ENCODE data around the gene P2RY2. TPM values are rescaled to one million over a fixed set of nuclear protein-coding genes. Genes with fewer than 3 reads are reported as not detected.
"Not testable (repeated sequence)": the region's sequence is repeated elsewhere in the genome, so short reads cannot be mapped to it uniquely, and the experiment has no call there.

P2RY2 gene
- total and polyA plus RNA-seq, 3 experiments from 2014 or later: not detected

GRCh38 chr11:73195191-73196007 is 22.7 kb upstream of the P2RY2 start:
- Histone ChIP-seq H3K4me3 (ENCODE audit: low read length) (no peak overlapping the region), H3K4me1 (ENCODE audit: insufficient read depth, low read length) (no peaks in the 10 kb centered on the region), H3K9me3 (ENCODE audit: low read length) (no peaks in the 10 kb centered on the region), H3K36me3 (ENCODE audit: insufficient read depth, low read length) (no peaks in the 10 kb centered on the region), H3K27me3 (ENCODE audit: insufficient read depth, low read length, poor library complexity, severe bottlenecking) (no peaks in the 10 kb centered on the region), H3K27ac (ENCODE audit: low read depth, low read length) (no peak overlapping the region)
- POLR2A ChIA-PET: no interaction called here
- DNase-seq: no peak
- Mint-ChIP-seq H3K27ac (no peak overlapping the region), H3K4me3 (no peak overlapping the region), H3K4me1 (no peaks in the 10 kb centered on the region), H3K27me3 (peaks cover 0 to 4% of the 10 kb centered on the region in 2 donors), H3K36me3 (no peaks in the 10 kb centered on the region), H3K9me3 (no peaks in the 10 kb centered on the region)
- CTCF ChIA-PET: no interaction called here

- Histone ChIP-seq H3K36me3 (ENCODE audit: insufficient read depth, low read length) (no peaks in the 10 kb centered on the region), H3K27ac (ENCODE audit: low read depth, low read length) (no peak overlapping the region), H3K9me3 (ENCODE audit: low read length) (no peaks in the 10 kb centered on the region), H3K4me3 (ENCODE audit: low read length) (no peak overlapping the region), H3K4me1 (ENCODE audit: insufficient read depth, low read length) (no peaks in the 10 kb centered on the region), H3K27me3 (ENCODE audit: insufficient read depth, low read length, poor library complexity, severe bottlenecking) (no peaks in the 10 kb centered on the region)
- Mint-ChIP-seq H3K27me3 (peaks cover 0 to 4% of the 10 kb centered on the region in 2 donors), H3K9me3 (no peaks in the 10 kb centered on the region), H3K27ac (no peak overlapping the region), H3K36me3 (no peaks in the 10 kb centered on the region), H3K4me3 (no peak overlapping the region), H3K4me1 (no peaks in the 10 kb centered on the region)
- CTCF ChIA-PET: no interaction called here
- no peak for DNase-seq
- POLR2A ChIA-PET: no interaction called here
Measured at GRCh38 chr11:73196576-73196975, 21.5 kb upstream of the P2RY2 start.

GRCh38 chr11:73197348-73197747 is 20.7 kb upstream of the P2RY2 start:
- Mint-ChIP-seq H3K4me1 (no peaks in the 10 kb centered on the region), H3K36me3 (no peaks in the 10 kb centered on the region), H3K4me3 (no peak overlapping the region), H3K9me3 (no peaks in the 10 kb centered on the region), H3K27me3 (peaks cover 0 to 4% of the 10 kb centered on the region in 2 donors), H3K27ac (no peak overlapping the region)
- H3K4me1 ChIP-seq (ENCODE audit: insufficient read depth, low read length): no peaks in the 10 kb centered on the region
- DNase-seq: no peak
- no peaks in the 10 kb centered on the region for H3K36me3 ChIP-seq (ENCODE audit: insufficient read depth, low read length)
- ChIA-PET CTCF (no interaction called here), POLR2A (no interaction called here)
- H3K9me3 ChIP-seq (ENCODE audit: low read length): no peaks in the 10 kb centered on the region
- H3K27me3 ChIP-seq (ENCODE audit: insufficient read depth, low read length, poor library complexity, severe bottlenecking): no peaks in the 10 kb centered on the region
- no peak overlapping the region for H3K4me3 ChIP-seq (ENCODE audit: low read length)
- no peak overlapping the region for H3K27ac ChIP-seq (ENCODE audit: low read depth, low read length)

DNA sequence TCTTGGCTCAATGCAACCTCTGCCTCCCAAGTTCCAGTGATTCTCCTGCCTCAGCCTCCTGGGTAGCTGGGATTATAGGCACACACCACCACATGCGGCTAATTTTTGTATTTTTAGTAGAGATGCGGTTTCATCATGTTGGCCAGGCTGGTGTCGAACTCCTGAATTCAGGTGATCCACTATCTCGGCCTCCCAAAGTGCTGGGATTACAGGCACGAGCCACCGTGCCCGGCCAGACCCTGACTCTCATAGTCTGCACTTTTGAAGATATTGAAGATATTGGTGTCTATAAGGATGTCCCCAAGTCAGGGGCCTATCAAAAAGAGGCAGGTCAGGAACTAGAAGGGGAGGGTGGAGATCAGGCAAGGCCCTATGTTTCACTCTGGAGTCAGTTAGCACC is 20.3 kb upstream of the P2RY2 start:
- DNase-seq; H3K9me3 ChIP-seq (ENCODE audit: low read length); H3K36me3 Mint-ChIP-seq; H3K4me3 ChIP-seq (ENCODE audit: low read length); H3K4me1 Mint-ChIP-seq; H3K27me3 Mint-ChIP-seq; H3K27me3 ChIP-seq (ENCODE audit: insufficient read depth, low read length, poor library complexity, severe bottlenecking); POLR2A ChIA-PET; H3K4me1 ChIP-seq (ENCODE audit: insufficient read depth, low read length); H3K27ac ChIP-seq (ENCODE audit: low read depth, low read length); H3K36me3 ChIP-seq (ENCODE audit: insufficient read depth, low read length); H3K4me3 Mint-ChIP-seq; H3K9me3 Mint-ChIP-seq; CTCF ChIA-PET; H3K27ac Mint-ChIP-seq: not testable (repeated sequence)

DNA sequence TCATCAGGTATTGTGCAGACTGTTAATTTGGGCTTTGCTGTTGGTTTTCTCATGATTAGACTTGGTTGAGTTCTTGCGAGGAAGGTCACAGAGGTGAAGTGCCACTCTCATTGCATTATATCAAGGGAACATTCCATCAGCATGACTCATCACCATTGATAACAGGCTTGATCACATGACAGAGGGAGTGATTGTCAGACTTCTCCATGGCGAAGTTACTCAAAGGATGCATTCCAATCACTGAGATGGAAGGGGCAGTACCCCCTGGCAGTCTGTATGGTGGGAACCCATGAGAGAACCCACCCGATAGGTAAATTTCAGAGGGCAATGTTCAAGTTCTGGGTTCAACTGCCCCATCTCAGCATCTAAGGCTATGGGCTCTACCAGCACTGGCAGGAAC is 19.4 kb upstream of the P2RY2 start:
- Mint-ChIP-seq H3K9me3 (no peaks in the 10 kb centered on the region), H3K36me3 (no peaks in the 10 kb centered on the region), H3K27ac (no peak overlapping the region), H3K27me3 (peaks cover 5 to 10% of the 10 kb centered on the region in 2 donors), H3K4me3 (no peak overlapping the region), H3K4me1 (no peaks in the 10 kb centered on the region)
- DNase-seq: no peak
- ChIA-PET POLR2A (no interaction called here), CTCF (no interaction called here)
- H3K9me3 ChIP-seq (ENCODE audit: low read length): no peaks in the 10 kb centered on the region
- H3K4me3 ChIP-seq (ENCODE audit: low read length): no peak overlapping the region
- no peaks in the 10 kb centered on the region for H3K4me1 ChIP-seq (ENCODE audit: insufficient read depth, low read length)
- H3K27ac ChIP-seq (ENCODE audit: low read depth, low read length): no peak overlapping the region
- H3K27me3 ChIP-seq (ENCODE audit: insufficient read depth, low read length, poor library complexity, severe bottlenecking): no peaks in the 10 kb centered on the region
- no peaks in the 10 kb centered on the region for H3K36me3 ChIP-seq (ENCODE audit: insufficient read depth, low read length)

DNA sequence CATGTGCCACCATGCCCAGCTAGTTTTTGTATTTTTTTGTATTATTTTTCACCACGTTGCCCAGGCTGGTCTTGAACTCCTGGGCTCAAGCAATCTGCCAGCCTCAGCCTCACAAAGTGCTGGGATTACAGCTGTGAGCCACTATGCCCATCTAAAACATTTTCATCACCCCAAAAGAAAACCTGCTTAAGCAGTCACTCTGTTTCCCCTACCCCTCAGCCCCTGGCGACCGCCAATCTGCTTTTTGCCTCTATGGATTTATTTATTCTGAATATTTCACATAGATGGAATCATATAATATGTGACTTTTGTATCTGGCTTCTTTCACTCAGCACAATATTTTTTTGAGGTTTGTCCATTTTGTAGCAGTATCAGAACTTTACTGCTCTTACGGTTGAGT is 18.6 kb upstream of the P2RY2 start:
- H3K27ac ChIP-seq (ENCODE audit: low read depth, low read length): no peak overlapping the region
- H3K27me3 ChIP-seq (ENCODE audit: insufficient read depth, low read length, poor library complexity, severe bottlenecking): no peaks in the 10 kb centered on the region
- ChIA-PET CTCF (no interaction called here), POLR2A (no interaction called here)
- Mint-ChIP-seq H3K4me1 (no peaks in the 10 kb centered on the region), H3K4me3 (no peak overlapping the region), H3K9me3 (no peaks in the 10 kb centered on the region), H3K27ac (no peak overlapping the region), H3K27me3 (peaks cover 10 to 13% of the 10 kb centered on the region in 2 donors), H3K36me3 (no peaks in the 10 kb centered on the region)
- H3K4me1 ChIP-seq (ENCODE audit: insufficient read depth, low read length): no peaks in the 10 kb centered on the region
- no peak for DNase-seq
- H3K9me3 ChIP-seq (ENCODE audit: low read length): no peaks in the 10 kb centered on the region
- no peak overlapping the region for H3K4me3 ChIP-seq (ENCODE audit: low read length)
- H3K36me3 ChIP-seq (ENCODE audit: insufficient read depth, low read length): no peaks in the 10 kb centered on the region

GRCh38 chr11:73200256-73200655 is 17.8 kb upstream of the P2RY2 start:
- no peak overlapping the region for H3K27ac Mint-ChIP-seq
- POLR2A ChIA-PET: no interaction called here
- no peak overlapping the region for H3K4me3 Mint-ChIP-seq

GRCh38 chr11:73201249-73201648 is 16.8 kb upstream of the P2RY2 start:
- DNase-seq: no peak
- no peak overlapping the region for H3K4me3 ChIP-seq (ENCODE audit: low read length)
- CTCF ChIA-PET: interaction anchor here (1.1 kb wide), 1 partner anchor 10 kb away, joined by 3 read pairs; no protein-coding TSS in a partner anchor
- POLR2A ChIA-PET: no interaction called here
- no peak overlapping the region for H3K4me3 Mint-ChIP-seq
- no peak overlapping the region for H3K27ac ChIP-seq (ENCODE audit: low read depth, low read length)
- no peaks in the 10 kb centered on the region for H3K36me3 ChIP-seq (ENCODE audit: insufficient read depth, low read length)
- no peaks in the 10 kb centered on the region for H3K9me3 Mint-ChIP-seq
- no peaks in the 10 kb centered on the region for H3K4me1 Mint-ChIP-seq
- no peaks in the 10 kb centered on the region for H3K4me1 ChIP-seq (ENCODE audit: insufficient read depth, low read length)
- H3K9me3 ChIP-seq (ENCODE audit: low read length): no peaks in the 10 kb centered on the region
- no peak overlapping the region for H3K27ac Mint-ChIP-seq
- peaks cover 0 to 4% (median 0%) of the 10 kb centered on the region in 3 donors for H3K36me3 Mint-ChIP-seq
- peaks cover 11 to 22% of the 10 kb centered on the region in 2 donors for H3K27me3 Mint-ChIP-seq
- H3K27me3 ChIP-seq (ENCODE audit: insufficient read depth, low read length, poor library complexity, severe bottlenecking): no peaks in the 10 kb centered on the region

More at GRCh38 chr11:73200256-73200655, 17.8 kb upstream of the P2RY2 start:
- Mint-ChIP-seq H3K36me3 (peaks cover 0 to 4% (median 0%) of the 10 kb centered on the region in 3 donors), H3K4me1 (no peaks in the 10 kb centered on the region), H3K27me3 (peaks cover 10 to 18% of the 10 kb centered on the region in 2 donors), H3K9me3 (no peaks in the 10 kb centered on the region)
- H3K9me3 ChIP-seq (ENCODE audit: low read length): no peaks in the 10 kb centered on the region
- no peak overlapping the region for H3K4me3 ChIP-seq (ENCODE audit: low read length)
- CTCF ChIA-PET: interaction anchor here (1.1 kb wide), 1 partner anchor 9 kb away, joined by 3 read pairs; no protein-coding TSS in a partner anchor
- no peaks in the 10 kb centered on the region for H3K4me1 ChIP-seq (ENCODE audit: insufficient read depth, low read length)
- H3K27ac ChIP-seq (ENCODE audit: low read depth, low read length): no peak overlapping the region
- DNase-seq: no peak
- no peaks in the 10 kb centered on the region for H3K27me3 ChIP-seq (ENCODE audit: insufficient read depth, low read length, poor library complexity, severe bottlenecking)
- H3K36me3 ChIP-seq (ENCODE audit: insufficient read depth, low read length): no peaks in the 10 kb centered on the region

Measured in CD8-positive, alpha-beta memory T cell (primary cell).